Stimulated activated CD4-positive, alpha-beta T cell treated with anti-CD3 and anti-CD28 coated beads, Interleukin-4, amount 100 ng/mL, for 1 hour (primary cell): ENCODE results near the gene SEC63.
"Not testable (repeated sequence)": the region's sequence is repeated elsewhere in the genome, so short reads cannot be mapped to it uniquely, and the experiment has no call there.

Experiments used
- DNase-seq: peaks from one replicate; pipeline ENCODE4 v3.0.0-alpha.2; 2020

The SEC63 gene

DNA sequence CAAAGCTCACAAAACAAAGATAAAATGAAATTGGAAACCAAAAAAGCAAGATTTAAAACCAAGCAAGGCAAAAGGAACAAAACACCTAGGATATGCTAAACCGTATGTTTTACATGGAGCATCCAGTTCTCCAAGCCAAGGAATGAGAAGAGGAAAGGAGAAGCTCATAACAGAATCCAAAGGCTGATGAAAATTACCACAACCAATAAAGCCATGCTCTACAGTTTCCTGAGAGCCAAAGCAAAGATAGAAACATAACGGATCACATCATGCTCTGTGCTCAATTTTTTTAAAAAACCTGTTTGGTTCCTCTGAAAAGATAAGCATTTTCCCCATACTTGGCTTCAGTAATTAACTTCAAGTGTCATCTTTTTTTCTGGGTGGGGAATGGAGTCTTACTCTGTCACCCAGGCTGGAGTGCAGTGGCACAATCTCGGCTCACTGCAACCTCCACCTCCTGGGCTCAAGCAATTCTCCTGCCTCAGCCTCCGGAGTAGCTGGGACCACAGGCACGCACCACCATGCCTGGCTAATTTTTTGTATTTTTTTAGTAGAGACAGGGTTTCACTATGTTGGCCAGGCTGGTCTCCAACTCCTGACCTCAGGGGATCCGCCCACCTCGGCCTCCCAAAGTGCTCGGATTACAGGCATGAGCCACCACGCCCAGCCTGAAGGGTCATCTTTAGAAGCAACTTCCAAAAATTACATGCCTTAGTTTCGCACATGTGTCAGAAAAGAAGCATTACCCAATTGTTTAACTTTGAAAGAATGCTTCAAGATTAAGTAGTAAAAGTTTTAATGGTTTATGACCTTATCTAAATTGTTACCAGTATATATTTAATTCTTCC is 31.1 kb downstream of the SEC63 start:
- not testable (repeated sequence) for DNase-seq

- no peak for DNase-seq
These were observed 40.3 kb downstream of the SEC63 start for GRCh38 chr6:107917451-107918375.

DNA sequence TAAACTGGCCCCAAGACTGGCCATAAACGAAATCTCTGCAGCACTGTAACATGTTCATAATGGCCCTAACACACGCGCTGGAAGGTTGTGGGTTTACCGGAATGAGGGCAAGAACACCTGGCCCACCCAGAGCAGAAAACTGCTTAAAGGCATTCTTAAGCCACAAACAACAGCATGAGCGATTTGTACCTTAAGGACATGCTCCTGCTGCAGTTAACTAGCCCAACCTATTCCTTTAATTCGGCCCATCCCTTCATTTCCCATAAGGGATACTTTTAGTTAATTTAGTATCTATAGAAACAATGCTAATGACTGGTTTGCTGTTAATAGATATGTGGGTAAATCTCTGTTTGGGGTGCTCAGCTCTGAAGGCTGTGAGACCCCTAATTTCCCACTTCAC is 41.0 kb downstream of the SEC63 start:
- DNase-seq, result not testable (repeated sequence)

DNA sequence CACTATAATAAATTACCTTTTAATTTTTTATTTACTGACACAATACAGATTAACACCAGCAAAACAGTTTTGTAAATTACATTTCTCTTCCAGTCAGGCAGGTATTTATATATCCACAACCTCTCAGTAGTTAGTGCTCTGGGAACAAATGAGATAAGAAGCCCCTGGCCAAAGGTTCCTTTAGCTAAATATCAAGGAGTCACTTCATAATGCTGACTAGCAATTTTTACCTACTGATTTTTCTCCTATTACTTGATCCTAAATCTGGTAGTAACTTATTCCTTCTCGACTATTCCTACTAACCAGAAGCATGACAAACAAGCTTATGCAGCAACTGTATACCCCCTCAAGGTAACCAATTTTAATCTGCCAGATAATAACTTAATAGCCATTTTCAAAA is 46.3 kb downstream of the SEC63 start:
- DNase-seq, result no peak

GRCh38 chr6:107894809-107895396 is 63.1 kb downstream of the SEC63 start:
- no peak for DNase-seq

GRCh38 chr6:107890431-107890830 is 67.6 kb downstream of the SEC63 start:
- DNase-seq, result not testable (repeated sequence)

DNA sequence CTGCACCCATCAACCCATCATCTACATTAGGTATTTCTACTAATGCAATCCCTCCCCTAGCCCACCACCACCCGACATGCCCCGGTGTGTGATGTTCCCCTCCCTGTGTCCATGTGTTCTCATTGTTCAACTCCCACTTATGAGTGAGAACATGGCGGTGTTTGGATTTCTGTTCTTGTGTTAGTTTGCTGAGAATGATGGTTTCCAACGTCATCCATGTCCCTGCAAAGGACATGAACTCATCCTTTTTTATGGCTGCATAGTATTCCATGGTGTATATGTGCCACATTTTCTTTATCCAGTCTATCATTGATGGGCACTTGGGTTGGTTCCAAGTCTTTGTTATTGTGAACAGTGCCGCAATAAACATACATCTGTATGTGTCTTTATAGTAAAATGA is 72.1 kb downstream of the SEC63 start:
- not testable (repeated sequence) for DNase-seq

DNA sequence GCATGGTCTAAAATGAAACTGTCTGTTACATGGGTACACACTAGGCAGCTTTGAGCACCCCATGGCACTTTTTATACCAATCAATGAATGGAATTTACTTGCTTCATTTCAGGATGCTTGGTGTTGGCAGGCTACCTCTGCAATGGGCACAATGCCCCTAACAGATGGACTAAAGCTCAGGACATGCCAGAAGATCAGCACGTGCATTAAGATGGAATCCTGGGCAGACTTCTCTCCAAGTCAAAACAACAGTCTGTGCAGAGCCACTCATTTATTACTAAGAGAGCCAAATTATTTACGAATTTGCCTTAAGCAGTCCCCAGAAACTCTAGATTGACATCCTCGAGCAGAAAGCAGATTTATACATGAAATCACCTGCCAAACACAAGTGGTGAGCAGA is 78.1 kb downstream of the SEC63 start:
- DNase-seq, result no peak

DNA sequence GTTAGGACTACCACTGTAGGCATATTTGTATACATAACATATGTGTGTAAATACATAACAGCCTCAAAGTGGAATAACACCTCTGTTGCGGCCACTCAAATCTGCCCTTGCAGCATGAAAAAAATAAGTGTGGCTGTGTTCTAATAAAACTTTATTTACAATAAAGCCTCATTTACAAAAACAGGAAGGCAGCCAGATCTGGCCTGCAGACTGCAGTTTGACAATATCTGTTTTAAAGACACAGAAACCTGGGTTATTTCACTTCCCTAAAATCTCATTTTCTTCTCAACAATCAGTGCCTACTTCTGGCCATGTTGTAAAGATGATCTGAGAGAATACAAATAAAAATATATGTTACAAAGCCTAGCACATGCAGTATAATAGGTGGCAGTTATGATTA is 80.0 kb downstream of the SEC63 start:
- no peak for DNase-seq

DNA sequence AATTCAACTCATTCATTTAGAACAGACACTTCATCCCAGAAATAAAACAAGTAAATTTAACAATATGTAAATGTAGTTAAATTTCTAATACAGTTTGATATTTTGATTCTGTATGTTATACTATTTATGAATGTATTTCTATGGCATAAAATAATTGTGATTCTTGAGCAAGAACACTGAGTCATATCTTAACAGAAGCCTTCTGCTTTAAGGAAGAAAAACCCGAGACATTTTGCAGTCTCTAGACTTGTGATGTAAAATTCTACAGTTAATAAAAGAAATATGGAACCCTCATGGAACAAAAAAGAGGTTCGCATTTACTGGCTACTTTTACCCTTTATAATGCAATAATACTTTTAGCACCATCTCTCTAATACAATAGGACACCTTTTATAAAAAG is 86.0 kb downstream of the SEC63 start:
- DNase-seq, result no peak

DNA sequence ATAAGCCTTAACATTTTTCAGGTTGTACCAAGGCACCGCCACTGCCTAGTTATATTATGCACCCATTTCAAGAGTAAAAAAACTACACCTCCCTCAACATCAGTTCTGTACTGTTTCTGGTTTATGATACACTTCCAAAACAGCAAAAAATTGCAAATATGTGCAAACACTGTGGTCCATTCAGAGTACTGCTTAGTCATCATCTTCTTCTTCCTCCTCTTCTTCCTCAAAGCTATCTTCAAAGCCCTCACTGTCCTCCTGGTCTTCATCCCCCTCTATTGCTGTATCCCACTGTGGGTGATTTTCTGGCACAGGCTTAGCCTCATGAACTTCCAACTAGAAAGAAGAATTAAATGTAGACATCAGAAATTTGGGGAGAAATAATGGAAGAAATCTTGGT is 86.5 kb downstream of the SEC63 start:
- not testable (repeated sequence) for DNase-seq

DNA sequence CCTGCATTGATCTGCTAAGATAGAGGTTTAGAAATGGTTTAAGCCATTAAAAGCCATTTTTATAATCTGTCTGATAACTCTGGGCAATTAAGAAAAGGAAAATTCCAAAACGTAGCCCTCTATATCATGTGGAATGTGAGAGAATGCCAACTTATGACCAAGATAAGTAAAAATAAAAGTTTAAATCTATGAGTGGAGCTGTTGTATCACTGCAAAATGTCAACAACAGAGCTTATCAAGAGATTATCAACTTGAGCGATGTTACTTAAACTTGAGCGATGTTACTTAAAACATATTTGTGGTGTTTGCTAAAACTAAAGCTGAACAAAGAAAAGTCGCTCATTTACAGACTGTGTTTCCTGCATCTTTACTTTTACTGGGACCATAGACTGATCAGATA is 87.0 kb downstream of the SEC63 start:
- DNase-seq, result no peak

- DNase-seq, result no peak
These were observed 87.6 kb downstream of the SEC63 start for GRCh38 chr6:107870381-107870780.

DNA sequence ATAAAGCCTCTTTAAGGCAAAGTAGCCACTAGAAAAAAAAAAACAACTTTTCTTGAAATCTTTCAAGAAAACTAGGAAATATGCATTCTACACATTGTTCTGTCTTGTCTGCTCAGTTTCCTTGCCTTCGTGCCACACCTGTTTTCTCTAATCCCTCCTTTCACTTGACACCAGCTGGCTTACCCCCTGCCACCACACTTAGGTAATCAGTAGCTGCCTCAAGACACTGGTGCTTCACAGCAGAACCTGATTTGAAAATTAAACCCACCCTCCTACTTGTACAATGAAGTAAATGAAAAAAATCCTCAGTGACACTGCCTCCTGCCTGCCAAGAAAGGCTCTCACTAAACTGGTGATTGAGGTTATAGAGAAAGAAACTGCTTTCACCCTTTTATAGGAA is 88.1 kb downstream of the SEC63 start:
- DNase-seq, result no peak

GRCh38 chr6:107868867-107869611 is 89.0 kb downstream of the SEC63 start:
- DNase-seq, result no peak

- DNase-seq, result no peak
These were observed 90.7 kb downstream of the SEC63 start for GRCh38 chr6:107867302-107867615.

DNA sequence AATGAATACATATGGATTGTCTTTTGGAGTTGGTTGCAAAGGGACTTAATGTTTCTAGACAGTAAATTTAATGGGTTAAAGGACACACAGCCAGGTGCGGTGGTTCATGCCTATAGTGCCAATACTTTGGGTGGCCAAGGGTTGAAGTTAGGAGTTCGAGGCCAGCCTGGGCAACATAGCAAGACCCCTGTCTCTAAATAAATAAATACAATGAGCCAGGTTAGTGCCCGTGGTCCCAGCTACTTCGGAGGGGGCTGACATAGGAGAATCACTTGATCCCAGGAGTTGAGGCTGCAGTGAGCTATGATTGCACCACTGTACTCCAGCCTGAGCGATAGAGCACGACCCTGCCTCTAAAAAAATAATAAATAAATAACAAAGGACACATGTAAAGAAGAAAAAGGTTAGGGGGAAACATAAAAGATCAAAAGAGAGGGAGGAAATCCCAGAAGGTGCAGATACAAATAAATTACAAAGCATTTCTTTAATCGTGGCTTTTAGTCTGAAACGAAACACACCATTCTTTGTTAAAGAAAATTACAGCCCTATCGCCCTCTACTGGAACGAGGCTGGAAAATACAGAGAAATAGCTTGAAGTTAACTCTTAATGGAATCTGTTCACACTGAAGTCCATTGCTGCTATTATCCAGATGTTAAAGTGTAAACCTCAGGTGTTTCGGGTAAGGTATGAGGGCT is 91.3 kb downstream of the SEC63 start:
- DNase-seq, result no peak

DNA sequence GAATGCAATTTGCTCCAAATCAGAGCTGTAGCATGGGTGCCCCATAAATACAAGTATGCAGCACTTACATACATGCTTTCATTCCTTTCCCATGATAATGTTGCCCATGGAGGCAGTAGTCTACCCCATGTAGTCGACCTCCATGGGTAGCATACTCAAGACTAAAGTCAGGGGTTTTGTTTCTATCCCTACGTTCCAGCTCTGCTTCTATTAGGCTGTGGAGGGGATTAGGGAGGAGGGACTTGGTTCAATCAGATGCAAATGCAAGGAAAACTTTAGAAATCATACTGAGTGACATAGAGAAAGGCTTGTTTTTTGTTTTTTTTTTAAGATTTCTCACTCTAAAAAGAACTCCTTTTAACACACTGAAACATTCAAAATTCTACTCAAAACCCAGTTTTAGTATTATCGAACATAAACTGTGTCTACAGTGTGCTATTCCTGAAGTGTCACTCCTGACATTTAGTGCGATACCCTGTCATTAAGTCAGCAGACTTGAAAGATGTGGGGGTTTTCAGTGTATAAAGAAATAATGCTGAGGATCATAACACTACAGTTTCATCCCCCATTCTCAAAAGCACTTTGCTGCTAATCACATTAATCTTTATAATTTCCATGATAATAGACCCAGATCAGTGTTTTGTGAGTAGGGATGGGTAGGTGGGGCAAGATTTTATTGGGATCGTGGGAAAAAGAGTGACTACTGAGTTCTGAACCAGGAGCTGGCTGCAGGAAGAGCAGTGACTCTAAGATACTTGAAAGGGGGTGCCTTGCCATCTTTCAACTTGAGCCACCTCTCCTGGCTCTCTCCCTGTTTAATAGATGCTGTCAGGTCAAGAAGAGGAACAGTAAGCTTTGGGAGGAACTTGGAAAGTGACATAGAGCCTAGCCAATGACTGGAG is 93.5 kb downstream of the SEC63 start:
- no peak for DNase-seq

DNA sequence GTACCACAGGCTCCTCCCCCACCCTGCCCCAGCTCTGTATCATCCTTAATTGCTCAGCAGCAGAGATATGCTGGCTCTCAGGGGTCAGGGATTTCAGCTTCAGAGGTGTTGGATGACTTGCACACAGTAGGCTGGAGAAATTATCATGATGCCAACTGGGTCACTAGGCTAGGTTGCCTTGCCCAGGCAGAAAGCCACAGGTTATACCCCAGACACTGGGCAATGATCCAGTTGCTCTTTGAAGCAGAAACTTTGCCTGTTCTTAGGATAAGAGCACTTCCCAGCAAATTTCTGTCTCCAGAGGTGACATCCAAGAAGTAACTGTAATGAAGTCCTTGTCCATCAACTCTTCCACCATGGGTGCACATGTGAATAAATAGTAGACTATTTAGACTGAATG is 95.6 kb downstream of the SEC63 start:
- no peak for DNase-seq

- not testable (repeated sequence) for DNase-seq
These were observed 97.0 kb downstream of the SEC63 start for GRCh38 chr6:107860963-107861362.

DNA sequence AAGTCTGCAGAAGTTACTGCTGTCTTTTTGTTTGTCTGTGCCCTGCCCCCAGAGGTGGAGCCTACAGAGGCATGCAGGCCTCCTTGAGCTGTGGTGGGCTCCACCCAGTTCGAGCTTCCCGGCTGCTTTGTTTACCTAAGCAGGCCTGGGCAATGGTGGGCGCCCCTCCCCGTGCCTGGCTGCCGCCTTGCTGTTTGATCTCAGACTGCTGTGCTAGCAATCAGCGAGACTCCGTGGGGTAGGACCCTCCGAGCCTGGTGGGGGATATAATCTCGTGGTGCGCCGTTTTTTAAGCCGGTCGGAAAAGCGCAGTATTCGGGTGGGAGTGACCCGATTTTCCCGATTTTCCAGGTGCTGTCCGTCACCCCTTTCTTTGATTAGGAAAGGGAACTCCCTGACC is 97.9 kb downstream of the SEC63 start:
- DNase-seq, result not testable (repeated sequence)
